ENCODE measurements around the gene PKLR.
"Not testable (repeated sequence)": the region's sequence is repeated elsewhere in the genome, so short reads cannot be mapped to it uniquely, and the experiment has no call there.

The PKLR gene

DNA sequence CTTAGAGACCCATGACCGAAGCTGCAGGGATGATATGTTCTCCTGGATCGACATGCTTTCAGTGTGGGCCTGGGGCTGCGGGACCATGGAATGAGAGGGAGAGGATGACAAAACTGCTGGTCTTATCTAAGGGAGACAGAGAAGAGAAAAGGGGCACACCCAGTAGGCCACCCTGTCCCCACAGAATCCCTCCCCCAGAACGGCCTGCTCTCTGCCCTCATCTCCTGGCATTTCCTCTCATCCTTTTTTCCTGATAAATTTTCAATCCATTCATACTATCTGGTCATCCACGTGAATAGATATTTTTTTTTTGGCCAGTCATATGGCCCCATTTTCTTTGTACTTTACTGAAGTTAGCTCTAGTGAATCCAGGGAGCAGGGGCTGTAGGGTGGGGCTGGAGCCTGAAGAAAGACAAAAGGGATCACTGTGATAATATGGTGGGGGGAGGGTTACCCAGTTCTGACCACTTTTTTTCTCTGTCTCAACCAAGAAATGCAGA is at the start of gene PKLR:
Gene PKLR (minus strand): TSS at position 97 of the 500 bp plus-strand sequence. CDS start 43 bp downstream, at position 54.
- DNase-seq (ENCODE audit: low read depth): no peak

DNA sequence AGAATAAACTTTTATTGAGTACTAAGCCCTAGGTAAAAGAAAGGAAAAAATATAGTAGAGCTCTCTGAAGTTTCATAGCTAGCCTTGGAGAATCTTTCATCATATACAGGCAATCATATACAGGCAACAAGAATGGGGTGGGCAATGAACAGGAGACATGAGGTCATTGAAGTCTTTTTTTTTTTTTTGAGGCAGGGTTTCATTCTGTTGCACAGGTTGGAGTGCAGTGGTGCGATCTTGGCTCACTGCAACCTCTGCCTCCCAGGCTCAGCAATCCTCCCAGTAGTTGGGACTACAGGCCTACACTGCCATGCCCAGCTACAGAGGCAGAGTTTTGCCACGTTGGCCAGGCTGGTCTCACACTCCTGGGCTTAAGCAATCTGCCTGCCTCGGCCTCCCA is 41.6 kb upstream of the PKLR start:
- no peak for DNase-seq (ENCODE audit: low read depth)

DNA sequence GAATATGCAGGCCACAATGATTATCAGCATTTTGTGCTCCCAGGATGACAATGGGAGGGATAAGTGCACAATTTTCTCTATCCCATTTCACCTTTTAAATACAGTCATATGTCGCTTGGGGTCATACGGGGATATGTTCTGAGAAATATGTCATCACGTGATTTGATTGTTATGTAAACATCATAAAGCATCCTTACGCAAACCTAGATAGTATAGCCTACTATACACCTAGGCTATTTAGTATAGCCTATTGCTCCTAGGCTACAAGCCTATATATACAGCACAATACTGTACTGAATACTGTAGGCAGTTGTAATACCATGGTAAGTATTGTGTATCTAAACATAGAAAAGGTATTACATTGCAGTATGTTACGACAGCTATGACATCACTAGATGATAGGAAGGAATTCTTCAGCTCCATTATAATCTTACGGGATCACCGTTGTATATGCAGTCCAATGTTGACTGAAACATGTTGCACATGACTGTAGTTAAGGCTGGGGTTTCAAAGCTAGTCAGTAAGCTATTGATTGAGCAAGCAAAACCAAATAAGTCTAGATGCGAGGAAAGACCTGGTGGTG is 38.4 kb upstream of the PKLR start:
- no peak for DNase-seq (ENCODE audit: low read depth)

DNA sequence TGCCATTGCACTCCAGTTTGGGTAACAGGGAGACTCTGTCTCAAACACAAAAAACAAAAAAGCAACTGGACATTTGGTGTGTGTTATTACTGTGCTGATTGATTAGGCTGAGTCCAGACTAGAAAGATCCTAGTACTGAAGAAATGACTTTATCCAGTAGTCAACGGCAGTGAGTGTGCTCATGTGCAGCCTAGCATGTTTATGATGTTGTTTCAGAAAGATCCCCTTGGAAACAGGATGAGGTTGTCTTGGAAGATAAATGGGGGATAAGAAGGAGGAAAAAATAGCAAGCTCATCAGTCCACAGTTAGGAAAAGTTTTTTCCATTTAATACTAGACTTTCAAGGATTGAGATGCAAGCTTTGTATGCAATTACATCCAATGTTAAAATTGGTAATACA is 33.7 kb upstream of the PKLR start:
- DNase-seq (ENCODE audit: low read depth): no peak

DNA sequence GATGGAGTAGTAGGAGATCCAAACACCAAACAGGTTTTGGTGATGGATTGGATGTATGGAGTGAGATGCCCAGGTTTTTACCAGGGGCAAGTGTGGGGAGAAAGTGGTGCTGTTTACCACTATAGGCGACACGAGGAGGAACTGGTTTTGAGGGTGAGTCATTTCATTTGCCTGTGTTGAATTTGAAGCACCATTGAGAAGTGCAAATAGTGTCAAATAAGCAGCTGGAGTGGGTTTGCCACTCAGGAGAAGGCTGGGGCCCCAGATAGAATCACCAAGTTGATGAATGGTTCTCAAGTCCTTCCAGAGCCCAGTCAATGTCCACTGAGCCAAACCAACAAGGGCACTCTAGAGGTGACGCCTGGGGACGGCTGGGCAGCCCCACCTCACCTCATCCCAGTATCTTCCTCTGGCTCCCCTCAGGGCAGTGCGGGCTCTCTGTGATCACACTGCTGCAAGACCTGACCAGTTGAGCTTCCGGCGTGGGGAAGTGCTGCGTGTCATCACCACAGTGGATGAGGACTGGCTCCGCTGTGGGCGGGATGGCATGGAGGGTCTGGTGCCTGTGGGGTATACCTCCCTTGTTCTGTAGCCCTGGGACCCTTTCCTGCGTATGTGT is 28.9 kb upstream of the PKLR start:
- no peak for DNase-seq (ENCODE audit: low read depth)

DNA sequence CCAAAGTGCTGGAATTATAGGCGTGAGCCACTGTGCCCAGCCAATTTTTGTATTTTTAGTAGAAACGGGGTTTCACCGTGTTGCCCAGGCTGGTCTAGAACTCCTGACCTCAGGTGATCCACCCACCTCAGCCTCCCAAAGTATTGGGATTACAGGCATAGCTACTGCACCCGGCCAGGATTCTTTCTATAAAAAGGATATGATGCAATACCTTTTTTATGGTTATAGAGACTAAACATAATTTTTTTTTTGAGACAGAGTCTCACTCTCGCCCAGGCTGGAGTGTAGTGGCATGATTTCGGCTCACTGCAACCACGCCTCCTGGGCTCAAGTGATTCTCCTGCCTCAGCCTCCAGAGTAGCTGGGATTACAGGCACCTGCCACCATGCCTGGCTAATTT is 27.6 kb upstream of the PKLR start:
- DNase-seq (ENCODE audit: low read depth): not testable (repeated sequence)

DNA sequence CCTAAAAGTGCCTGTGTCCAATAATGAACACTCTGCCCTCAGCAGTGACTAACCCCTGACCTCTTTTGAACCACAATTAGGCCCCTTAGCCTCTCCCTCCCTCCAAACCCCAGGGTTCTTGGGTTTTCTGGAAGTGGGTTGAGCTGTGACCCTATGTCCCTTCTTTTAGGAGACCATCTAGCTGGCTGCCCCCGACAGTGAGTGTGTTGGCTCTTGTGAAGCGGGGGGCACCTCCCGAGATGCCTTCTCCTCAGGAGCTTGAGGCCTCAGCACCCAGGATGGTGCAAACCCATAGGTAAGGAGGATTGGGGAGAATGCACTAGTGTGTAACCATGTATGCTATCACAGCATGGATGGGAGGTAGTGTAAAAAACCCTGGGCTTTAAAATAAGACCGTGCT is 26.7 kb upstream of the PKLR start:
- no peak for DNase-seq (ENCODE audit: low read depth)

DNA sequence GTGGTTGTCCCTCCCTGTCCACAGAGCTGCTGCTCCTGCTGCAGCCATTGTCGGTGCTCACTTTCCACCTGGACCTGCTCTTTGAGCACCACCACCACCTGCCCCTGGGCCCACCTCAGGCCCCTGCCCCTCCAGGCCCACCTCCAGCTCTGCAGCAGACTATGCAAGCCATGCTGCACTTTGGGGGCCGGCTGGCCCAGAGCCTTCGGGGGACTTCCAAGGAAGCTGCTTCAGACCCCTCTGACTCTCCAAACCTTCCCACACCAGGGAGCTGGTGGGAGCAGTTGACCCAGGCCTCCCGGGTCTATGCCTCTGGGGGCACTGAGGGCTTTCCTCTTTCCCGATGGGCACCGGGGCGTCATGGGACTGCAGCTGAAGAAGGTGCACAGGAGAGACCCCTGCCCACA is 25.4 kb upstream of the PKLR start:
- DNase-seq (ENCODE audit: low read depth): no peak

DNA sequence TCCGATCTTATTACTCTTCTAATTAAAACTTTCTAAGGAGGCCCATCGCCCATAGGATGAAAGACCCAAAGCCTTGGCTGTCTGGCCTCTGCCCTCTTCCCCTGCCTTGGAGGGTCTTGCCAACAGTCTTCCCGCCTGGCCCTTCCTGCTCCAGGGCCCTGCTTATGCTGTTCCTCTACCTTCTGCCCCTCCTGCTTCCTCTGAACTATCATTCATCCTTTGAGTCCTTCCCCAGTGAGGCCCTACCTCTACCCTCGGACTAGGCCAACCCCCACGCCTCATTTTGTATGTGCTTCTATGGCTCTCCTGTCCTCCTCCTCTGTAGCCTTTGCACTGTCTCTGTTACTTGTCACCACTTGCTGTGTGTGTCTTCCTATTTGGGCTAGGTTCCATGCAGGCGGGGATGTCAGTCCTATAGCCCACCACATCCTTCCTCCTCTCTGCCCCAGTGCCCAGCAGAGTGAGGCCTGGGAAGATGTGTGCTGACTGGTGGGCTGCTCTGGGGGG is 24.8 kb upstream of the PKLR start:
- no peak for DNase-seq (ENCODE audit: low read depth)

DNA sequence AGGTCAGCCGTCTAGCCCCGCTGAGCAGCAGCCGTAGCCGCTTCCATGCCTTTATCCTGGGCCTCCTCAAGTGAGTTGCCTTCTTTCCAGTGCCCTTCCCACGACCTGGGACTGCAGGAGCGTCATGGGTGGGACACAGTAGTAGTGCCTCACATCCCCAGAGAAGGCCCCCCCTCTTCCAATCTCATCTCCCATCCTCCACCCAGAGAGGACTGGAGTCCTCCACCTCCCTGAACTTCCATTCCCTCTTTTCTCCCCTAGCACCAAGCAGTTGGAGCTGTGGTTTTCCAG is 24.3 kb upstream of the PKLR start:
- DNase-seq (ENCODE audit: low read depth): no peak

DNA sequence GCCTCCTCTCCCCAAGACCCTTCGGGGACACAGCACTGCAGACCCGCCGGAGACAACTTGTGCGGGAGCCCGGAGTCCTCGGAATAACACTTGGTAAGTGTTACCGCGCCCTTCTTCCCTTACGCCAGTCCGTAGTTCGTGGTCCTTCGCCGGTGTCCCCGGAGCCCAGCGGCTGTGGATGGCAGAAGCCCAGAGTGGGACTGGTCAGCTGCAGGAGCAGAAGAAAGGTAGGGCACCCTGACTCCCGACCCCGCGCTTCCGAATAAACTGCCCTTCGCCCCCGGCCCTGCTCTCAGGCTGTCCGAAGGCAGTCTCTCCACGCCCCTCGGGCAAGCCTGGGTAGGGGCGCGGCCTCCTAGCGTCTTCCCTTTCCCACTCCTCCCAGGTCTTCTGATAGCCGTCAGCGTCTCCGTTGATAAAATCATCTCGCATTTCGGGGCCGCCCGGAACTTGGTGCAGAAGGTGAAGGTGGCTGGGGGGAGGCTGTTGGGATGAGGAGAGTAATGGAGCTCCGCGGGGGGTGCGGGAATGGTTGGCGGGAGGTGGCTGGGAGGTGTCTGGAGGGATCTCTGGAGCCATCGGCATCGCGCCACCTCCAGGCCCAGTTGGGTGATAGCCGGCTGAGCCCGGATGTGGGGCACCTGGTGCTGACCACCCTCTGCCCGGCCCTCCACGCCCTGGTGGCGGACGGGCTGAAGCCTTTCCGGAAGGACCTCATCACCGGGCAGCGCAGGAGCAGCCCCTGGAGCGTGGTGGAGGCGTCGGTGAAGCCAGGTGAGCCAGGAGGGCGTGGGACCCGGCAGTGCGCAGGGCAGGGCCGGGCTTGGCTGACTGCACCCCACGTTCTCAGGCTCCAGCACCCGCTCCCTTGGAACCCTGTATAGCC is 23.7 kb upstream of the PKLR start:
- DNase-seq (ENCODE audit: low read depth): no peak

DNA sequence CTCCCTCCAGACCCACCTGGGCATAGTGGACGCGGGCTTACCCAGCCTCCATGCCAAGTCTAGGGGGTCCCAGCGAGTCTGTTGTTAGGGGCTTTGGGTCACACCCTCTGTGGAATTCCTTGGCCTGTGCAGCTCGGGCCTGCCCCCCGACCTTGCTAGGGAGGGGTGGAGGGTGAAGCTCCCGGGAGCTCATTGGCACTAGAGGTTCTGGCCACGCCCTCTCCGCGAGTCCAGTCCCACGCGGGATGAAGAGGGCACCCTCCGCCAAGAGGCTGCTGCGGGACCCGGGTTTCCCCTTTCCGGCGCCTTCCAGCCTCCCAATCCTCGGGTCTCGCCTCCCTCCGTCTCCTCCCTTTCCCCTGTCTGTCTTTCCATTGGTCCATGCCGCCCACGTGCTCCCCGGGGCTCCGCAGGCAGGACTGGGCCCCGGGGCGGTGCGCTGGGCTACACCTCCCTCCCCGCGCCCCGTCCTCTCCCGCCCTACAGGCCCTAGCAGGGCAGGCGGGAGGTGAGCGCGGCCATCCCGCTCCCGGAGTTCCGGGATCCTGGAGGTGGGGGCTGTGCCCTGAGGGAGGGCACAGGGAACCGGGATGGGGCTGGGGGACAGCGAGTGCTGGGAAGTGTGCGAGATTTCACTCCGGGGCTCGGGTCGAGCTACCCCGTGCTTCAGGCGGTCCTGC is 22.9 kb upstream of the PKLR start:
- DNase-seq (ENCODE audit: low read depth): peak; percentile 96

DNA sequence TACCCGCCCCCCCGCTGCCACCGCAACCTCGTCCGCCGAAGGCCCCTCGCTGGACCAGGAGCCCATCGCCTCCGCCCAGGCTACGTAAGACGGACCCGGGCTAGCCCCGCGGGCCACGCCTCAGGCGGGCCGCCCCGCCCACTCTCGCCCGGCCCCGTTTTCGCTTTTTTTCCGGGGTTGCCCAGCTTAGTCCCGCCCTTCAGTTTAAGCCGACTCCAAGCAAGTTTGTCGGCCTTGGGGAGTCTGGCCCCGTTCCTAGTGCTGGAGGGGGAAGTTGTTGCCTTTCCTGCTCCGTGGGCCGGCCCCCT is 22.4 kb upstream of the PKLR start:
- DNase-seq (ENCODE audit: low read depth): peak; percentile 84

DNA sequence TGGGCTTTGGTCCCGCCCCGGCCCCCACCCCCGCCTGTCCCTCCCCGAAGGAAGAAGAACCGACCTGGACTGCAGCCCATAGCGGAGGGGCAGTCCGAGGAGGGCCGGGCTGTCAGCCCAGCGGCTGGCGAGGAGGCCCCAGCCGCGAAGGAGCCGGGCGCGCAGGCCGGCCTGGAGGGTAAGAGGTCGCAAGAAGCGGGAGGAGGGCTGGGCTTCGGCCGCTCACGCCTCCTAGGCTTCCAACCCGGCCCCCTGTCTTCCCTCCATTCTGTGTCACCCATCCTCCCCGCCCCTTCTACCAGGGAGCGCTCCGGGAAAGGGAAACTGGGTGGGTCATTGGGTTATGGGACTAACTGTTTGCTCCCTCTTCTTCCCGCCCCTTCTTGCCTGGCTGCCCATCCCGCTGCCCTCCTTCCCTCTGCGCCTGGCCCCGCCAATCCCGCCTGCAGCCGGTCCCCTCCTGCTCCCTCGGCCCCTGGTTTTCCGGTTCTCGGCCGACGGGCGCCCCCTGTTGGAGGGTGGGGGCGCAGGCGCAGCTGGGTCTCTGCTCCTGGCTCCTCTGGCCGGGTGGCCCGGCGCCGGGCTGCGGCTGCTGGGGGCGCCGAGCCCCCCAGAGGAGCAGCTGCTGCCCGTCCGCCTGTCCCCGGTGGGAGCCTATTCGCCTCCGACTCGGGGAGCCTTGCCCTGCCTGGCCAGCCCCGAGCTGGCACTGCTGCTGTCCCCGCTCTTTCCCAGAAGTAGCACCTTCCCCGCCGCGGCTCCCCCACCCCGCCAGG is 21.9 kb upstream of the PKLR start:
- DNase-seq (ENCODE audit: low read depth): peak; percentile 89

DNA sequence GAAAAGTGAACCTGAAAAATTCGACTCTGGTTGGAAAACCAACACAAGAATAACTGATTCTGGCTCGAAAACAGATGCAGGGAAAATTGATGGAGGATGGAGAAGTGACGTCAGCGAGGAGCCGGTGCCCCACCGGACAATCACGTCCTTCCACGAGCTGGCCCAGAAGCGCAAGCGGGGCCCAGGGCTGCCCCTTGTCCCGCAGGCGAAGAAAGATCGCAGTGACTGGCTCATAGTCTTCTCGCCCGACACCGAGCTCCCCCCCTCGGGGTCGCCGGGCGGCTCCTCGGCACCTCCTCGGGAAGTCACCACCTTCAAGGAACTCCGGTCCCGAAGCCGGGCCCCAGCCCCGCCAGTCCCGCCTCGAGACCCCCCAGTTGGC is 21.3 kb upstream of the PKLR start:
- DNase-seq (ENCODE audit: low read depth): no peak

DNA sequence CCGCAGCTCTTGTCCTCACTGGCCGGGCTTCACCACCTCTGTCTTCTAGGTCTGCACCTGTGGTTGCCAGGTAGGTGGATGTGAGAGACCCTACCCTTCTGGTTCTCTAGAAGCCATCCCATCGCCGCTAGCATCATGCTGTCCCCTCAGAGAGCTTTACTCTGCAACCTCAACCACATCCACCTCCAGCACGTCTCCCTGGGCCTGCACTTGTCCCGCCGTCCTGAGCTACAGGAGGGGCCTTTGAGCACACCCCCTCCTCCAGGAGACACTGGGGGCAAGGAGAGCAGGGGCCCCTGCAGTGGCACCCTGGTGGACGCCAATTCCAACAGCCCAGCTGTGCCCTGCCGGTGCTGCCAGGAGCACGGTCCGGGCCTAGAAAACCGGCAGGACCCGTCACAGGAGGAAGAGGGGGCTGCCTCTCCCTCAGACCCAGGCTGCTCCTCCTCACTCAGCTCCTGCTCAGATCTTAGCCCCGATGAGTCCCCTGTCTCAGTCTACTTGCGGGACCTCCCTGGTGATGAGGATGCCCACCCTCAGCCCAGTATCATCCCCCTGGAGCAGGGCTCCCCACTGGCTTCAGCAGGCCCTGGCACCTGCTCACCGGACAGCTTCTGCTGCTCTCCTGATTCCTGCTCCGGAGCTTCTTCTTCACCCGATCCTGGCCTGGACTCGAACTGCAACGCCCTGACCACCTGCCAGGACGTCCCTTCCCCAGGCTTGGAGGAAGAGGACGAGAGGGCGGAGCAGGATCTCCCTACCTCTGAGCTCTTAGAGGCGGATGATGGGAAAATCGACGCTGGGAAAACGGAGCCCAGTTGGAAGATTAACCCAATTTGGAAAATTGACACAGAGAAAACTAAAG is 20.6 kb upstream of the PKLR start:
- no peak for DNase-seq (ENCODE audit: low read depth)

DNA sequence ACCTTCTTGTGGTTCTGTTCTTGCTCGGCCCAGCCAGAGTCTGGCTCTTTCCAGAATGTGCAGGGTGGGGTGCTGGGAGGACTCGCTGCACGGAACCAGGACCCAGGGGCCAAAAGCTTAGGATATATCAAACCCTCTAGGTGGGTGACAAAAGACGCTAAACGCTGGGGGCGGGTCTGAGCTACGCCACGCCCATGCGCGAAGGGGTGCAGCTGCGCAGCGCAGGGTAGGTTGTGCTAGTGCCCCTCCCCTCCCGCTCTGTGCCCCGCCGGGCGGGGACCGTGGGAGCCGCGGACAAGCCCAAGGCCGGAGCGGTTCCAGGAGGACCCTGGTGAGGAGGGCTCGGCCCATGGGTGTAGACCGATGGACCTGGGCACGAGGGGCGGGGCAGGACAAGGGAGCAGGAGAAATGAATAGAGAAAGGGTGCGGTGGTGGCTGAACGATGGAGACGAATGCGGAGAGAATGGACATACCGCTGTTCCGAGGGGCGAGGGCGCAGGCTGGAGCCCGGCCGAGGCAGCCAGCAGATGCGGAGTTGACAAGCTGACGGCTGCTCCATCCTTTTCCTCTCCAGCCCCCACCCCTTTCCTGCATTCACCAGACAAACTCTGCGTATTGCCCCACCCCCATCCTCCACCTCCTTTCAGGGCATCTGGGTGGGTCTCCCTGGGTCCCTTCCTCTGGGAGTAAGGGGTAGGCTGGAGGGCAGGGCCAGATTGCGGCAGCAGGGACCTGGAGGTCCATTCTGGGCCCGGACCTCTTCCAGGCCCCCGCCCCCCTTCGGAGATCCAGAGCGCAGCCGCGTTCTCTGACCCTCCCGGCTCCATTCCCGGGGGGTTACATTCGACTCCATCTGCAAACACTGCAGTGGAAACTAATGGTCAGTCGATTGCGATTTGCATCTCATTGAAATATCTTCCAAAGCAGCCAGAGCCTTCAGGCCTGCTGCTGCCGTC is 19.7 kb upstream of the PKLR start, which contains the start of gene RUSC1:
Gene RUSC1 (plus strand): TSS at position 234 of the 957 bp plus-strand sequence. CDS start 880 bp downstream, outside the sequence.
- no peak for DNase-seq (ENCODE audit: low read depth)

DNA sequence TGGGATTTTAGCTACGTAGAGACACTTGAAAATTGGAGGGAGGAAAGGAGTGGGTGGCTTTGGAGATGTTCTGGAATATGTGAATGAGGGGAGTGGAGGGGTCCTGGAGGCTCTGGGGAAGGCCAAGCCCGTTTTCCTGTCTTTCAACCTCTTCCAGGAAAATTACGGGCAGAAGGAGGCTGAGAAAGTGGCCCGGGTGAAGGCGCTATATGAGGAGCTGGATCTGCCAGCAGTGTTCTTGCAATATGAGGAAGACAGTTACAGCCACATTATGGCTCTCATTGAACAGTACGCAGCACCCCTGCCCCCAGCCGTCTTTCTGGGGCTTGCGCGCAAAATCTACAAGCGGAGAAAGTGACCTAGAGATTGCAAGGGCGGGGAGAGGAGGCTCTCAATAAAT is 19.0 kb upstream of the PKLR start:
- no peak for DNase-seq (ENCODE audit: low read depth)

DNA sequence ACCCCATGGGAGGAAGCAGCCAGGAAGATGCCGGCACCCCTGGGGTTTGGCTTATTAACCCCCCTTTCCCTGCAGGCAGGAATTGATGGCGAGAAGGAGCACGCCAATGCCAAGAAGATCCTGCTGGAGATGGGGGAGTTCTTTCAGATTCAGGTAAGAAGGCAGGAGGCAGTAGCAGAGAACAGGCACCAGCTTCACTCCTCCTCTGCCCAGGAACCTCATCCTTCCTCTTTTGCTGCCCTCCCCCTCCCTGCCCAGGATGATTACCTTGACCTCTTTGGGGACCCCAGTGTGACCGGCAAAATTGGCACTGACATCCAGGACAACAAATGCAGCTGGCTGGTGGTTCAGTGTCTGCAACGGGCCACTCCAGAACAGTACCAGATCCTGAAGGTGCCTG is 18.3 kb upstream of the PKLR start:
- no peak for DNase-seq (ENCODE audit: low read depth)

DNA sequence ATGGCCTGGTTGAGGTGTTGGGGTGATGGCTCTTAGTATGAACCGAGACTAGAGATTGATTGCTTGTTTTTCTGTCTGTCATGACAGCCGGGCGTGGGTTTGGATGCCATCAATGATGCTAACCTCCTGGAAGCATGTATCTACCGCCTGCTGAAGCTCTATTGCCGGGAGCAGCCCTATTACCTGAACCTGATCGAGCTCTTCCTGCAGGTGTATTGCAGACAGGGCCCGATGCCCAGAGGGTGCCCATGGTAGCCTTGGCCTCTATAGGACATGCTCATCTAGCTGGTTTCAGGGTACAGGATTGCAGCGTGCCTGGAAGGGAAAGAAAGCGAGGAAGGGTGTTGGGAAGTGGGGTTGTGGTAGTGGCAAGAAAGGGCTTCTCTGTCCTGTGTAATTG is 16.8 kb upstream of the PKLR start:
- DNase-seq (ENCODE audit: low read depth): no peak
